ENCODE results near the gene SLC39A10.

Gene SLC39A10

DNA sequence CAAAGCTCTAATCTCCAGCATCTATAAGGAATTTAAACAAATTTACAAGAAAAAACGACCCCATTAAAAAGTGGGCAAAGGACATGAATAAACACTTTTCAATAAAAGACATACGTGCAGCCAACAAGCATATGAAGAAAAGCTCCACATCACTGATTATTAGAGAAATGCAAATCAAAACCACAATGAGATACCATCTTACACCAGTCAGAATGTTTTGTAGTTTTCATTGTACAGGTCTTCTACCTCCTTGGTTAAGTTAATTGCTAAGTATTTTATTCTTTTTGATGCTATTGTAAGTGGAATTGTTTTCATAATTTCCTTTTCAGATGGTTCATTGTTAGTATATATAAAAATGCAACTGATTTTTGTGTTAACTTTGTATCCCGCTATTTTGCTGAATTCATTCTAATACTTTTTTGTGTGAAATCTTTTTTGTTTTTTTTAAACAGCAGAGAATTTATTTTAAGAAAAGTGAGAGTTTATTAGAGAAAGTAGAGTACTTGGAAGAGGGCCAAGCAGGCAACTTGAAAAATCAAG lies 40.7 kb downstream of the SLC39A10 start:
- TF ChIP-seq, protein P1, sequence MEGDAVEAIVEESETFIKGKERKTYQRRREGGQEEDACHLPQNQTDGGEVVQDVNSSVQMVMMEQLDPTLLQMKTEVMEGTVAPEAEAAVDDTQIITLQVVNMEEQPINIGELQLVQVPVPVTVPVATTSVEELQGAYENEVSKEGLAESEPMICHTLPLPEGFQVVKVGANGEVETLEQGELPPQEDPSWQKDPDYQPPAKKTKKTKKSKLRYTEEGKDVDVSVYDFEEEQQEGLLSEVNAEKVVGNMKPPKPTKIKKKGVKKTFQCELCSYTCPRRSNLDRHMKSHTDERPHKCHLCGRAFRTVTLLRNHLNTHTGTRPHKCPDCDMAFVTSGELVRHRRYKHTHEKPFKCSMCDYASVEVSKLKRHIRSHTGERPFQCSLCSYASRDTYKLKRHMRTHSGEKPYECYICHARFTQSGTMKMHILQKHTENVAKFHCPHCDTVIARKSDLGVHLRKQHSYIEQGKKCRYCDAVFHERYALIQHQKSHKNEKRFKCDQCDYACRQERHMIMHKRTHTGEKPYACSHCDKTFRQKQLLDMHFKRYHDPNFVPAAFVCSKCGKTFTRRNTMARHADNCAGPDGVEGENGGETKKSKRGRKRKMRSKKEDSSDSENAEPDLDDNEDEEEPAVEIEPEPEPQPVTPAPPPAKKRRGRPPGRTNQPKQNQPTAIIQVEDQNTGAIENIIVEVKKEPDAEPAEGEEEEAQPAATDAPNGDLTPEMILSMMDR (IDR thresholded peaks at IDR 0.05), result no peak
- no peak overlapping the region for H3K27ac ChIP-seq

DNA sequence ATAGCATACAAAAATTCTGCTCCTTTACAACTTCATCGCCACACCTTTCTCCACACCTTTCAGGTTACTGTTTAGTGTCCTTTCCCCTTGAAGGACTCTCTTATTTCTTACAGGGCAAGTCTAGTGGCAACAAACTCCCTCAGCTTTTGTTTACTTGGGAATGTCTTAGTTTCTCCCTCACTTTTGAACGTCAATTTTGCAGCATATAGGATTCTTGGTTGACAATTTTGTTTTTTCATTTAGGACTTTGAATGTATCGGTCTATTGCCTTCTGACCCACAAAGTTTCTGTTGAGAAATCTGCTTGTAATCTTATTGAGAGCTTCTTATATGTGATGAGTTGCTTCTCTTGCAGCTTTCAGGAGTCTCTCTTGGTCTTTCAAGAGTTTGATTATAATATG lies 43.5 kb downstream of the SLC39A10 start:
- TF ChIP-seq, protein P1 (IDR thresholded peaks at IDR 0.05), result no peak
- Histone ChIP-seq H3K4me1 (ENCODE audit: control insufficient read depth in 1 of 2, insufficient read depth in 1 of 2, low read depth in 1 of 2, low read length in 1 of 2) (no peaks in the 10 kb centered on the region), H3K27me3 (no peaks in the 10 kb centered on the region), H3K36me3 (no peaks in the 10 kb centered on the region), H3K4me3 (ENCODE audit: low read depth in 1 of 2, low read length in 1 of 2) (no peak overlapping the region), H3K9me3 (no peaks in the 10 kb centered on the region), H3K27ac (no peak overlapping the region)

More for the DNA sequence above, 40.7 kb downstream of the SLC39A10 start:
- Histone ChIP-seq H3K4me3 (ENCODE audit: low read depth in 1 of 2, low read length in 1 of 2) (no peak overlapping the region), H3K27me3 (no peaks in the 10 kb centered on the region), H3K4me1 (ENCODE audit: control insufficient read depth in 1 of 2, insufficient read depth in 1 of 2, low read depth in 1 of 2, low read length in 1 of 2) (no peaks in the 10 kb centered on the region), H3K36me3 (no peaks in the 10 kb centered on the region), H3K9me3 (no peaks in the 10 kb centered on the region)

DNA sequence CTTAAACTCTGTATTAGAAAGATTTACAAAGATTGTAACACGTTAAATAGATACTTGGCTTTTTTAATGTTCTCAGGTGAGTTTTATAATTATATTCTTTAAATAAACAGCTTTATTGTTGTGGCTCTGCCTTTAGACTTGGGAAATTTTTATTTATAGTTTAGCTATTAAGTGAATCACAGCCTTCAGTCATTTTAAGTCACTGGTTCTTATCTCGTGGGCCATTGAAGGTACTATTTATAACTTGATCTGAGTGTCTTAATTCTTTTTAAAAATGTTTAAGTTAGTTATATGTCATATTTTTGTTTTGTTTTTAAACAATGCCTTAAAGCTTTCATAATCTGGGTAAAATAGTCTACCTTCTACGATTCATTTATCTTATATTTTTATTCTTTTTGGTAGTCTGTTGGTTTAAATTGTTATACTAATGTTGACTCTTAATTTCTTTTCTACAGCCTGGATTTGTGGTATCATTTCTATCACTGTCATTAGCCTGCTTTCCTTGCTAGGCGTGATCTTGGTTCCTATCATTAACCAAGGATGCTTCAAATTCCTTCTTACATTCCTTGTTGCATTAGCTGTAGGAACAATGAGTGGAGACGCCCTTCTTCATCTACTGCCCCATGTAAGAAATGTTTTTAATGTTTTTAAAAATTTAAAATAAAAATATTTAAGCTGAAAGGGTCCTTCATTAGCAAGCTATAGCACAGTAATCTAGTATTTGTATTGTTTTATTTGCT lies 49.3 kb downstream of the SLC39A10 start:
- Histone ChIP-seq H3K4me3 (ENCODE audit: low read depth in 1 of 2, low read length in 1 of 2) (no peak overlapping the region), H3K27ac (no peak overlapping the region), H3K4me1 (ENCODE audit: control insufficient read depth in 1 of 2, insufficient read depth in 1 of 2, low read depth in 1 of 2, low read length in 1 of 2) (no peaks in the 10 kb centered on the region), H3K36me3 (no peaks in the 10 kb centered on the region), H3K27me3 (no peaks in the 10 kb centered on the region), H3K9me3 (no peaks in the 10 kb centered on the region)
- TF ChIP-seq, protein P1 (IDR thresholded peaks at IDR 0.05), result no peak

DNA sequence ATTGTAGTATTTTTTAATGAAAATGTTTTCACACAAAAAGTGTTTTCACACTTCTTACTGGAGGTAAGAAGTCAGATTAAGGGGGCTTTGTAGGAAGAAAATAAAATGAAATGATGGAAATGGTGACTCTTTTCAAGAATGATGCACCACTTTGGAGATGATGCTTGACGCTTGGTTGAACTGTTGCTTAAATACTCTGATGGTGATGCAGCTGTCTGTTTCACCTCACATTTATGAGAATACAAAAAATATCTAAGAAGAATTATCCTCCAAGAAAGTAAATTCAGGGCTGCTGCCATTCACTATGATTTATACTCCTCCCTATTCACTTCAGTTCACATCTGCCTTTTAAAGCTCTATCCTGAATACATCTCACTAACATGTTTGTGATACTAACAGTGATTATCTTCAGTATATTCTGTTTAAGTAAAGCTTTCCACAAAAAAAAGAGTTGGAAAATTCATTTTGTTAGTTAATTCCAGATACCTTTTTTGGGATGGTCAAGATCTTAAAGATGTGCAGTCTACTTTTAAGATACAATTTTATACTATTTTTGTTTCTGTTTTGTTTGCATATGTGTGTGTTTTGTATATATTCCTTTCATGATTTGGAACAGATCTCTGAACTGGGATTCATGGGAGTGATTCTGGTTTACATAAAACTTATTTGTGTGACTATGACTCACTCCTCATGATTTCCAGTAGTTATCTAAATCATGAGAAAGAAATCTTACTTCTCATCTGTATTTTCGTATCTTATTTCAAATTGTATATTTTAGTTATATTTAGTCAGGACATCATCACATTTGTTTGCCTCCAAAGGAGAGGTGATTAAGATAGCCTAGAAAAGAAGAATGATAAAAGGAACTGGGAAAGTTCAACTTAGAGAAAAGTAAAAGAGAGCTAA lies 53.1 kb downstream of the SLC39A10 start:
- Histone ChIP-seq H3K27me3 (no peaks in the 10 kb centered on the region), H3K27ac (no peak overlapping the region), H3K4me1 (ENCODE audit: control insufficient read depth in 1 of 2, insufficient read depth in 1 of 2, low read depth in 1 of 2, low read length in 1 of 2) (no peaks in the 10 kb centered on the region), H3K36me3 (no peaks in the 10 kb centered on the region), H3K4me3 (ENCODE audit: low read depth in 1 of 2, low read length in 1 of 2) (no peak overlapping the region), H3K9me3 (no peaks in the 10 kb centered on the region)
- TF ChIP-seq, protein P1 (IDR thresholded peaks at IDR 0.05), result no peak

DNA sequence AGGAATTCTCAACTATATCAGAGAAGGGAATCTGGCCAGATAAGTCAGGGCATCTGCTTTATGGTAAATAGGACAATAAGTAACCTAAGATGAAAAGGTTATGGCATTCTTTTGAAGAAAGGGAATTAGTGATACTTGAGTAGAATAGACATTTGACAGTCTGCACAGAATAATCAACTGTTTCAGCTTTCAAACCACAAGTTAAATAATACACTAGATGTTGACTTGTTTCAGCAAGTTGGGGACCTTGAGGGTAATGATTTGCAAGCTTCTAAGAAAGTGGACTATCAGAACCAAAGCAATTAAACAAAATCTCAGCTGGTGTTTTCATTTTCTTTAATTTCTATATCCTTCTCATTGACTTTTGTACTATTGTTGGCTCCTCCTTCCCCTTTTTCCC lies 54.5 kb downstream of the SLC39A10 start:
- H3K4me3 ChIP-seq (ENCODE audit: low read depth in 1 of 2, low read length in 1 of 2), result no peak overlapping the region
- no peaks in the 10 kb centered on the region for H3K9me3 ChIP-seq
- H3K27ac ChIP-seq, result no peak overlapping the region
- no peaks in the 10 kb centered on the region for H3K4me1 ChIP-seq (ENCODE audit: control insufficient read depth in 1 of 2, insufficient read depth in 1 of 2, low read depth in 1 of 2, low read length in 1 of 2)
- H3K27me3 ChIP-seq, result no peaks in the 10 kb centered on the region
- TF ChIP-seq, protein P1 (IDR thresholded peaks at IDR 0.05), result no peak
- no peaks in the 10 kb centered on the region for H3K36me3 ChIP-seq
